Kidney (tissue), 14 donors: Measurements from ENCODE around the gene GRIK2. TPM values are rescaled to one million over a fixed set of nuclear protein-coding genes. Genes with fewer than 3 reads are reported as not detected.

Experiments
- DNase-seq, 5 donors: peaks; one replicate each; pipeline ENCODE4 v3.0.0-alpha.2; 2013 to 2020
- FAIRE-seq: peaks from 2 replicates; lab custom pipeline; 2012; peaks lifted over from hg19 to GRCh38; lab: Jason Lieb, UNC
- H3K27ac ChIP-seq, 2 donors: one replicate each; pipeline ENCODE4 v1.7.0; 2013; ENCODE audit warnings: low read depth in 2 of 2, low read length in 2 of 2, inconsistent platforms in 1 of 2
- H3K27me3 ChIP-seq: one replicate; pipeline ENCODE4 v1.7.1; 2013; ENCODE audit warnings: low read length, inconsistent platforms; ENCODE audit not compliant: control insufficient read depth, insufficient read depth
- H3K36me3 ChIP-seq, 3 donors: one replicate each; pipeline versions ENCODE4 v1.7.0 to v1.7.1; 2013; ENCODE audit warnings: low read length in 3 of 3, control low read depth in 1 of 3, inconsistent platforms in 1 of 3; ENCODE audit not compliant: insufficient read depth in 3 of 3, control insufficient read depth in 2 of 3
- H3K4me1 ChIP-seq, 3 donors: one replicate each; pipeline versions ENCODE4 v1.7.0 to v1.7.1; 2013; ENCODE audit warnings: low read length in 3 of 3, inconsistent platforms in 1 of 3, low read depth in 1 of 3; ENCODE audit not compliant: control insufficient read depth in 2 of 3, insufficient read depth in 2 of 3
- H3K4me3 ChIP-seq, 3 donors: one replicate each; pipeline versions ENCODE4 v1.7.0 to v1.8.1; 2013; ENCODE audit warnings: low read length in 3 of 3, control low read depth in 1 of 3, inconsistent platforms in 1 of 3
- H3K9ac ChIP-seq, 3 donors: one replicate each; pipeline versions ENCODE4 v1.7.0 to v1.7.1; 2013; ENCODE audit warnings: low read length in 3 of 3, control low read depth in 1 of 3, inconsistent platforms in 1 of 3
- H3K9me3 ChIP-seq, 3 donors: one replicate each; pipeline versions ENCODE4 v1.7.0 to v1.7.1; 2013; ENCODE audit warnings: low read length in 3 of 3, control low read depth in 1 of 3, inconsistent platforms in 1 of 3; ENCODE audit not compliant: control insufficient read depth in 2 of 3, insufficient read depth in 1 of 3
- CTCF ChIP-seq: IDR thresholded peaks from 3 replicates; pipeline ENCODE4 v1.5.1; 2012; ENCODE audit warnings: mild to moderate bottlenecking, moderate library complexity, borderline replicate concordance; ENCODE audit not compliant: insufficient read depth; ENCODE audit errors: extremely low read depth
- intact Hi-C: fragments of 100-400 bp; cut with DNase I; formaldehyde crosslinking; loops from one replicate; pipeline ENCODE4 v1.11.1; 2022
- polyA plus RNA-seq: library from polyadenylated mRNA; stranded (reverse); fragments of 350-450 nt; fragmentation: Illumina TruSeq; extraction: RNeasy Lipid Tissue Mini Kit (QIAGEN cat#74804); gene quantifications from one replicate; pipeline ENCODE4 v1.2.3, GENCODE V29; 2014; ENCODE audit warnings: low read depth, low replicate concordance; ENCODE audit not compliant: insufficient read depth
- total RNA-seq: library from RNA; stranded (reverse); fragmentation: NEBNext Ultra II Directional; extraction: Animal tissue kit (Norgen Biotek cat#: 25700); gene quantifications from one replicate; pipeline ENCODE4 v1.2.1, GENCODE V29; 2021
- donor health status: control.
- donor health status: control.
- donor health status: control.
- donor health status: control.
- donor health status: control.
- donor health status: DM: yes; HTN: yes; CAD: no.
- donor health status: Normal renal cell carcinoma (clear cell type).

The GRIK2 gene
- total and polyA plus RNA-seq, 2 donors from 2014 or later = 0.82 to 1.4 TPM

GRCh38 chr6:101439790-101440189 lies 46.3 kb downstream of the GRIK2 start:
- DNase-seq (no peak), FAIRE-seq (no peak)
- no peak for TF ChIP-seq CTCF
- no peaks in the 10 kb centered on the region for H3K9me3 ChIP-seq
- no peaks in the 10 kb centered on the region for H3K4me1 ChIP-seq
- H3K27me3 ChIP-seq = no peaks in the 10 kb centered on the region
- no peaks in the 10 kb centered on the region for H3K36me3 ChIP-seq
- no peak overlapping the region for H3K4me3 ChIP-seq
- H3K9ac ChIP-seq = no peak overlapping the region
- no peak overlapping the region for H3K27ac ChIP-seq
- intact Hi-C loops = no loop called here

- FAIRE-seq = no peak
- Histone ChIP-seq H3K4me3 (no peak overlapping the region), H3K9ac (no peak overlapping the region), H3K4me1 (no peaks in the 10 kb centered on the region), H3K27me3 (no peaks in the 10 kb centered on the region), H3K9me3 (no peaks in the 10 kb centered on the region), H3K36me3 (no peaks in the 10 kb centered on the region), H3K27ac (no peak overlapping the region)
- intact Hi-C loops = no loop called here
- TF ChIP-seq CTCF = no peak
- no peak for DNase-seq
Observed at GRCh38 chr6:101443315-101443714, 49.8 kb downstream of the GRIK2 start.

- no peak for TF ChIP-seq CTCF
- Histone ChIP-seq H3K27ac (no peak overlapping the region), H3K27me3 (no peaks in the 10 kb centered on the region), H3K9me3 (no peaks in the 10 kb centered on the region), H3K4me3 (no peak overlapping the region), H3K36me3 (no peaks in the 10 kb centered on the region), H3K4me1 (no peaks in the 10 kb centered on the region), H3K9ac (no peak overlapping the region)
- DNase-seq = no peak
- FAIRE-seq = no peak
- intact Hi-C loops = no loop called here
Observed at GRCh38 chr6:101444717-101445116, 51.2 kb downstream of the GRIK2 start.

- TF ChIP-seq CTCF = no peak
- Histone ChIP-seq H3K36me3 (no peaks in the 10 kb centered on the region), H3K9me3 (no peaks in the 10 kb centered on the region), H3K9ac (no peak overlapping the region), H3K27me3 (no peaks in the 10 kb centered on the region), H3K4me1 (no peaks in the 10 kb centered on the region), H3K4me3 (no peak overlapping the region), H3K27ac (no peak overlapping the region)
- FAIRE-seq = no peak
- intact Hi-C loops = no loop called here
- no peak for DNase-seq
Observed at GRCh38 chr6:101445527-101445926, 52.0 kb downstream of the GRIK2 start.
